Activated T-cell treated with anti-CD3 and anti-CD28 coated beads for 4 hours (primary cell): ENCODE measurements around the gene RABL6.

Source experiments
- DNase-seq: peaks from one replicate; pipeline ENCODE4 v3.0.0-alpha.2; 2020

The RABL6 gene

DNA sequence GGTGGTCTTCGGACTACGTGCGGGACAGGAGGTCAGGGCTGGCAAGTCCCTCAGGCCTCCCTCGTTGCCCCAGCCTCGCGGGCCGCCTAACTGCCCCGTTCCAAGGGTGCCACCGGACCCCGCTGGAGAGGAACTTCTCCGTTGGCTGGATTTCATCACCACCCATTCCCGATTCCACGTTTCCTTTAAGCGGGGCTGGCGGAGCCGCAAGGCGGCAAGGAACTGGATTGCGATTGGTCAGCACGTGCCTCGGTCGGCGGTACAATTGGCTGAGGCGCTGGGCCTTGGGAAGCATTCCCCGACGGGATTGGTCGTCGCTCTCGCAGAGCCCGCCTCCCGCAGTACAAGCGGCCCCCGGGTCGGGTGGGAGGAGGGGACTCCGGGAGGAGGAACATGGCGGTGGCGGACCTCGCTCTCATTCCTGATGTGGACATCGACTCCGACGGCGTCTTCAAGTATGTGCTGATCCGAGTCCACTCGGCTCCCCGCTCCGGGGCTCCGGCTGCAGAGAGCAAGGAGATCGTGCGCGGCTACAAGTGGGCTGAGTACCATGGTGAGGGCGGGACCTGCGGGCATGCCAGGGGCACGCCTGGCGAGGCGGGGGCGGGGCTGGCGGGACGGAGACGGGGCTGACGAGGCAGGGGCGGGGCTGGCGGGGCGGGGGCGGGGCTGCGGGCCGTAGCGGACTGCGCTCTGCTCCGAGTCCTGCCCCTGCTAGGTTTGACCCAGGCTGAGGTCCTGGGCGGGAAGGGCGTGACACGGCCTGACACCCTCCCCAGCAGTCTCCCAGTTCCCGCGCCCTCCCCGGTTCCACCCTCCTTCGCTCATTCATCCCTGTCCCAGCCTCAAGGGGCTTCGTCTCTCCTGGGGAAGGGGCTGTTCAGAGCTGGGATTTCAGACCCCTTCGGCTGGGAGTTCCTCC, 41.6 kb downstream of the RABL6 start, which contains the start of gene PHPT1:
Gene PHPT1 (plus strand): TSS at position 372 of the 922 bp plus-strand sequence. CDS start 22 bp downstream, at position 394.
- peak; percentile 92 for DNase-seq

DNA sequence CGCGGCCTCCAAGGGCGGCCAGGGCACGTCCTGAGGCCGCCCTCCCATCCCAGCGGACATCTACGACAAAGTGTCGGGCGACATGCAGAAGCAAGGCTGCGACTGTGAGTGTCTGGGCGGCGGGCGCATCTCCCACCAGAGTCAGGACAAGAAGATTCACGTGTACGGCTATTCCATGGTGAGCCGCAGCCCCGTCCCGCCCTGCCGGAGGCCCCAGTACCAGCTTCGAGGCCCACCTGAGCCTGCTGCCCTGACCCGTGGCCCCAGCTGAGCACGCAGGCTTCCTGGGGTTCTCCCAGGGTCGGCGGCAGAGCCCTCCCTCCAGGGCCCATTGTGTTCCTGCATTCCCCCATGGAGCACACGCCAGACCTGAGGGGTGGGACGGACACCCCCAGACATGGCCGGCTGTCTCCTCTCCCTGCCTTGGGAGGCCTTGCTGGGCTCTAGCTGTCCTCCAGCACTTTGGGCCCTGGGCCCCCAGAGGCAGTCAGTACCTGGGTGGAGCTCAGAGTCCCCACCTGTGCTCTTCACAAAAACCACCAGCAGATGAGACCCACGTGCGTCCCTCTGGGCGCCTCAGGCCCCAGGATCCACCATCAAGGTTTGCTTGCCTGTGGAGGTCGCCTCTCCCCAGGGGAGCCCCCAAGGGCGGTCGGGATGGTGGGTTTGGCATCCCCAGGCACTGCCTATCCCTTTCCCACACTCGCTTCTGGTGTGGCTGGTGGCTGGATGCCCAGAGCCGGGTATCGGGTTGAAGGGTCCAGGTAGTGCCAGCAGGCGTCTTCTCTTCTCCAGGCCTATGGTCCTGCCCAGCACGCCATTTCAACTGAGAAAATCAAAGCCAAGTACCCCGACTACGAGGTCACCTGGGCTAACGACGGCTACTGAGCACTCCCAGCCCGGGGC, 42.5 kb downstream of the RABL6 start:
- no peak for DNase-seq

DNA sequence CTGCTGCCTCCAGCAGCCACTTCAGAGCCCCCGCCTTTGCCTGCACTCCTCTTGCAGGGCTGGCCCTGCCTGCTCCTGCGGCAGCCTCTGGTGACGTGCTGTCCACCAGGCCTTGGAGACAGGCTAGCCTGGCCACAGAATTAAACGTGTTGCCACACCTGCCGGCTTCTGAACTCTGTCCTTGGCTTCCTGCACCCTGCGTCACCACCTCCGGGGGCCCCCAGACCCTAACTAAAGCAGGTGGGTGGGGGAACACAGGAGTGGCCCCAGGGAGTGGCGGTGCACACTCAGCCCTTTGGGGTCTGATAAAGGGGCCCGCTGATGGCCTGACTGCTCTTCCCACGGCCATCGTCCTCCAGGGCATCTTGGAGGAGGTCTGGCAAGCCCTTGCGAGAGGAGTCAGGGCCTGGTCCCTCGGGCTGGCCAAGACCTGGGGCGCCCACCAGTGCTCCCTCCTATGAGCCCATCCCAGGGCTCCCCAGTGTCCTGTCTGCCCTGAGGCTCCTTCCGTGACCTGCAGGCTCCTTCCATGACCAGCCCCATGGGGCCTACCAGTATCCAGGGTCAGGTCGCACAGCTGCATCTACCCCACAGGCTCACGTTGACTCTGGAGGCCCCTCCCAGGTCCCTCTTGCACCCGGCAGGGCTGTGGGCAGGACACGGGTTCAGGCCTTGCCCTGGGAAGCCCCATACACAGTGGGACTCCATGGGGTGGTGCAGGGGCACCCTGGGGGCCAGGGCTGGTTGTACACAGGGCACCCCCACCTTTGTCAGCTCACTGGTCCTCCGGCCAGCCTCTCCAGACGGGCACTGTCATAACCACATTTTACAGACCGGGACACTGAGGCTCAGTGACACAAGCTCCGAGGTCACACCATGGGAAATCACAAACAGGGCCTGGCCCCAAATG, 43.4 kb downstream of the RABL6 start:
- no peak for DNase-seq

DNA sequence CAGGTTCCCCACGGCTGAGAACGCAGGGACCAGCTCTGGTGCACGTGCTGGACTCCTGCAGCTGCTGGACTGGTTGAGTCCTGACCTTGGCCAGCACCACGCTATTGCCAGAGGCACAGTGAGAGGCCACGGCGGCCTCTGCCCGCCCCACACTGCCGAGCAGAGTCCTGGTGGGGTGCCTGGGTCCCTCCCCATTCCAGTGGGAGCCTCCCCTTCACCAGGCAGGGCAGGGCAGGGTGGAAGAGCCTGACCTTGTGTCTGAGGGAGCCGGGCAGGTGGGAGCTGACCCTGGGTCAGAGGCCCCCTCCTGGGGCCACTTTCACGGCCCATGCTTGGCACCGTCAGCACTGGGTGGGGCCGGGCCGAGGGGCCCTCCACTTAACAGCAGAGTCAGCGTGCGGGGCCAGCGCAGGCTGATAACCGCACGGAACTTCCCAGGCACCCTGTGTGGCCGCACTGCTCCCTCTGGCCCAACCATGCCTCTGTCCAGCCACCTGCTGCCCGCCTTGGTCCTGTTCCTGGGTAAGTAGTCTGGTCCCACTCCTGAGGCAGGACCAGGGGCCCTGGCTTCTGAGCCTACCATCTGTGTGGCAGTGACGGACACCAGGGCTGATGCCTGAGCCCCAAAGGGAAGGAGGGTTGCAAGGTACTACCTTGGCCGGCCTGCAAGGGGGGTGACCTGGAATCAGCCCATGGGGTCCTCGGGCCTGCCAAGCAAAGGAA, 44.4 kb downstream of the RABL6 start, which contains the start of gene MAMDC4:
Gene MAMDC4 (plus strand): TSS at position 406 of the 723 bp plus-strand sequence. CDS start 71 bp downstream, at position 477.
- no peak for DNase-seq

DNA sequence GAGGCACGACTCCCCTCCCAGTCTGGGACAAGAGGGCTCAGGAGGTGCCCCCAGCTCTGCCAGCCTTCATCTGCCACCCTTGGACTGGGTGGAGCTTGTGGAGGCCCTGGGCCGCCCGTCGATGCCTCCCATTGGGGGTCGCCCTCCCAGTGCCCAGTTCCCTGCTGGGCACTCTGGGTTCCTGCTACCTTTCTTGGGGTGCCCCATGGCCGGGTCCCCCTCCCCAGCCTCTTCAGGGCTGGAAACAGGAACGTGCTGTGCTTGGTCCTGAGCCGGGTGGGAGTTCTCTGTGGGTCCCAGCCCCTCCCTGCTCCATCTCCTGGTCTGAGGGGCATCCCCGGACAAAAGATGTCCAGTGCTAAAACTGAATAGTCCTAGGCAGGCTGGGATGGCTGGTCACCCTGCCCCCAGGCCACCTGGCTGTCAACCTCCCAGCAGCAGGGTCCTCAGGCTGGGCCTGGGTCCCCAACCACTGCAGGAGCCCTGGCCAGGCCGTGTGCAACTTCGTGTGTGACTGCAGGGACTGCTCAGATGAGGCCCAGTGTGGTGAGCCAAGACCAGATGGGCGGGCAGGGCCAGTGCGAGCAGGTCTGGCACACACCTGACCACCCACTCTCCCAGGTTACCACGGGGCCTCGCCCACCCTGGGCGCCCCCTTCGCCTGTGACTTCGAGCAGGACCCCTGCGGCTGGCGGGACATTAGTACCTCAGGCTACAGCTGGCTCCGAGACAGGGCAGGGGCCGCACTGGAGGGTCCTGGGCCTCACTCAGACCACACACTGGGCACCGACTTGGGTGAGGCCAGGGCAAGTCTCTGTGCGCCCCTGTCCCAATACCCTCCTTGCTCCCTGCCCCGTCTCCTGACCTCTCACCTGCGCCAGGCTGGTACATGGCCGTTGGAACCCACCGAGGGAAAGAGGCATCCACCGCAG, 45.2 kb downstream of the RABL6 start:
- no peak for DNase-seq

DNA sequence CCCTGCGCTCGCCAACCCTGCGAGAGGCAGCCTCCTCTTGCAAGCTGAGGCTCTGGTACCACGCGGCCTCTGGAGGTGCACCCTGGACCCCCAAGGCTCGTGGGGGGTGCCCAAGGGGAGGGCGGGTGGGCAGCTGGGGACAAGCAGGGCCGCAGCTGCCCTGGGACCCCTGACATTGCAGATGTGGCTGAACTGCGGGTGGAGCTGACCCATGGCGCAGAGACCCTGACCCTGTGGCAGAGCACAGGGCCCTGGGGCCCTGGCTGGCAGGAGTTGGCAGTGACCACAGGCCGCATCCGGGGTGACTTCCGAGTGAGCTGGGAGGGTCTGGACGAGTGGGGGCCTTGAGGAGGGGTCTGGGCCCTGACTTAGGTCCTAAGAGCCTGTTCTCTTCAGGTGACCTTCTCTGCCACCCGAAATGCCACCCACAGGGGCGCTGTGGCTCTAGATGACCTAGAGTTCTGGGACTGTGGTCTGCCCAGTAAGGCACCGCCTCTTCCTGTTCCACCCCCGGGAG, 45.9 kb downstream of the RABL6 start:
- no peak for DNase-seq

DNA sequence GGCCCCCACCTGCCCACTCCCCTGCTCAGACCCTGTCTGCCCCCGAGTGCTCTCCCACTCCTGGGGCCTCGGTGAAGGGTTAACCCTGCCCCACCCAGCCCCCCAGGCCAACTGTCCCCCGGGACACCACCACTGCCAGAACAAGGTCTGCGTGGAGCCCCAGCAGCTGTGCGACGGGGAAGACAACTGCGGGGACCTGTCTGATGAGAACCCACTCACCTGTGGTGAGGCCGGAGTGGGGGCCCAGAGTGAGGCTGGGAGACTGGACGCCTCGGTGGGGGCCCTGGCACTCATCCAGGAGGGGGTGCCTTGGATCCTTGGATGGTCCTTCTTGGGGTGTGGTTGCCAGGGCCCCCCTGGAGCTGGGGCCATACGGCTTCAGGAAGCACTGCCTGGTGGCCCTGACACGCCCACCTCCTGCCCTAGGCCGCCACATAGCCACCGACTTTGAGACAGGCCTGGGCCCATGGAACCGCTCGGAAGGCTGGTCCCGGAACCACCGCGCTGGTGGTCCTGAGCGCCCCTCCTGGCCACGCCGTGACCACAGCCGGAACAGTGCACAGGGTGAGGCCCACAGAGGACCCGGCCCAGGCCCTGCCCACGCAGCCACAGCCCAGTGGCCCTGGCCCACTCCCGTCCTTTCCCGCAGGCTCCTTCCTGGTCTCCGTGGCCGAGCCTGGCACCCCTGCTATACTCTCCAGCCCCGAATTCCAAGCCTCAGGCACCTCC, 46.5 kb downstream of the RABL6 start:
- DNase-seq = no peak

DNA sequence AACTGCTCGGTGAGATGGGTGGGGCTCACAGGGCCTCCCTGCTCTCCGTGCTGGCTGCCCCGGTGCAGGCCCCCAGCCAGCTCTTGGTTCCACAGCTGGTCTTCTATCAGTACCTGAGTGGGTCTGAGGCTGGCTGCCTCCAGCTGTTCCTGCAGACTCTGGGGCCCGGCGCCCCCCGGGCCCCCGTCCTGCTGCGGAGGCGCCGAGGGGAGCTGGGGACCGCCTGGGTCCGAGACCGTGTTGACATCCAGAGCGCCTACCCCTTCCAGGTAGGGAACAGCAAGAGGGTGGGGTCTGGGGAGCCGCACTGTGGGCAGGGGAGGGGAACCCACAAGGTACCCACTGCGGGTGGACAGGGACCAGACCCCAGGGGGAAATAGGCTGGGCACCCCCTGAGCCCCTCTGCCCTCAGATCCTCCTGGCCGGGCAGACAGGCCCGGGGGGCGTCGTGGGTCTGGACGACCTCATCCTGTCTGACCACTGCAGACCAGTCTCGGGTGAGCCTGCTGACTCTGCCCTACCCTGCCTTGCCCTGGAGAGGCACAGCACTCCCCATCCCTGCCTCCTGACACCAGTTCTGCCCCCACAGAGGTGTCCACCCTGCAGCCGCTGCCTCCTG, 47.2 kb downstream of the RABL6 start:
- DNase-seq = no peak

DNA sequence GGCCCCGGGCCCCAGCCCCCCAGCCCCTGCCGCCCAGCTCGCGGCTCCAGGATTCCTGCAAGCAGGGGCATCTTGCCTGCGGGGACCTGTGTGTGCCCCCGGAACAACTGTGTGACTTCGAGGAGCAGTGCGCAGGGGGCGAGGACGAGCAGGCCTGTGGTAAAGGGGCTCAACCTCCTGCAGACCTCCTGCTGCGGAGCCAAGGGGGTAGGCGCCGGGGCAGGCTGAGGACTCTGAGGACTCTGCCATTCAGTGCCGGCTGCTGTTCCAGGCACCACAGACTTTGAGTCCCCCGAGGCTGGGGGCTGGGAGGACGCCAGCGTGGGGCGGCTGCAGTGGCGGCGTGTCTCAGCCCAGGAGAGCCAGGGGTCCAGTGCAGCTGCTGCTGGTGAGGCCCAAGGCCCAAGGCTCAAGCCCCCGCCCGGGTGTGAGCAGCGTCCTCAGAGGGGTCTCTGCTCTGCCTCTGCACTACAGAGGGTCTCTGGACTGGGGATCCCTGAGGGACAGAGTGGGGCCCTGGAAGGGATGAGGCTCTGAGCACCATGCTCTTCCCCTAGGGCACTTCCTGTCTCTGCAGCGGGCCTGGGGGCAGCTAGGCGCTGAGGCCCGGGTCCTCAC, 47.8 kb downstream of the RABL6 start:
- no peak for DNase-seq

DNA sequence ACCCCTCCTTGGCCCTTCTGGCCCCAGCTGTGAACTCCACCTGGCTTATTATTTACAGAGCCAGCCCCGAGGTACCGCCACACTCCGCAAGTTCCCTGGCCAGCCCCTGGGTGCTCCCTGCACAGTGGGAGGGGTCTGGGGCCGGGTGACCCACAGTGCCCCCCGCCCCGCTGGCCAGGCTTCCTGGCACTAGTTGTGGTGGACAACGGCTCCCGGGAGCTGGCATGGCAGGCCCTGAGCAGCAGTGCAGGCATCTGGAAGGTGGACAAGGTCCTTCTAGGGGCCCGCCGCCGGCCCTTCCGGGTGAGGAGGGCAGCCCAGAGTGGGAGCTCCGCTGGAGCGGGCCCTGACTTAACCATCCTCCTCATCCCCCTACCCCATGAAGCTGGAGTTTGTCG, 48.3 kb downstream of the RABL6 start:
- no peak for DNase-seq

DNA sequence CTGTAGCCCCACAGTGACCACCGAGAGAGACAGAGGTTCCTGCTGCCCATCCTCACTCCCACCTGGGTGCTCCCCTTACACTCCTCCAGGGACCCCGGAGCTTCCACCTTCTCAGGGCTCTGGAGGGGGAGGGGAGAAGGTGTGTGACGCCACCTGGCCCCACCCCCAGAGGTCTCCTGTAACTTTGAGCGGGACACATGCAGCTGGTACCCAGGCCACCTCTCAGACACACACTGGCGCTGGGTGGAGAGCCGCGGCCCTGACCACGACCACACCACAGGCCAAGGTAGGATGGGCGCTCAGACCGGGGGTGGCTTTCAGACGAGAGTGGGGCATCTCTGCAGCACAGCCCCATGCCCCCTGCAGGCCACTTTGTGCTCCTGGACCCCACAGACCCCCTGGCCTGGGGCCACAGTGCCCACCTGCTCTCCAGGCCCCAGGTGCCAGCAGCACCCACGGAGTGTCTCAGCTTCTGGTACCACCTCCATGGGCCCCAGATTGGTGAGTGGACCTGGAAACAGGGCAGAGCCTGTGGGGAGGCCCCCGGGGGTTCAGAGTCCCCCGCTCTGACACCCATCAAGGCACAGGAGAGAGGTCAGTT, 48.9 kb downstream of the RABL6 start:
- no peak for DNase-seq

DNA sequence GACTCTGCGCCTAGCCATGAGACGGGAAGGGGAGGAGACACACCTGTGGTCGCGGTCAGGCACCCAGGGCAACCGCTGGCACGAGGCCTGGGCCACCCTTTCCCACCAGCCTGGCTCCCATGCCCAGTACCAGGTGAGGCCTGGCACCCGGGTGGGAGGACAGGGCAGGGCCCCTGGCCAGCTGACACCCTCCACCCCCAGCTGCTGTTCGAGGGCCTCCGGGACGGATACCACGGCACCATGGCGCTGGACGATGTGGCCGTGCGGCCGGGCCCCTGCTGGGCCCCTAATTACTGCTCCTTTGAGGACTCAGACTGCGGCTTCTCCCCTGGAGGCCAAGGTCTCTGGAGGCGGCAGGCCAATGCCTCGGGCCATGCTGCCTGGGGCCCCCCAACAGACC, 49.4 kb downstream of the RABL6 start:
- DNase-seq = no peak

DNA sequence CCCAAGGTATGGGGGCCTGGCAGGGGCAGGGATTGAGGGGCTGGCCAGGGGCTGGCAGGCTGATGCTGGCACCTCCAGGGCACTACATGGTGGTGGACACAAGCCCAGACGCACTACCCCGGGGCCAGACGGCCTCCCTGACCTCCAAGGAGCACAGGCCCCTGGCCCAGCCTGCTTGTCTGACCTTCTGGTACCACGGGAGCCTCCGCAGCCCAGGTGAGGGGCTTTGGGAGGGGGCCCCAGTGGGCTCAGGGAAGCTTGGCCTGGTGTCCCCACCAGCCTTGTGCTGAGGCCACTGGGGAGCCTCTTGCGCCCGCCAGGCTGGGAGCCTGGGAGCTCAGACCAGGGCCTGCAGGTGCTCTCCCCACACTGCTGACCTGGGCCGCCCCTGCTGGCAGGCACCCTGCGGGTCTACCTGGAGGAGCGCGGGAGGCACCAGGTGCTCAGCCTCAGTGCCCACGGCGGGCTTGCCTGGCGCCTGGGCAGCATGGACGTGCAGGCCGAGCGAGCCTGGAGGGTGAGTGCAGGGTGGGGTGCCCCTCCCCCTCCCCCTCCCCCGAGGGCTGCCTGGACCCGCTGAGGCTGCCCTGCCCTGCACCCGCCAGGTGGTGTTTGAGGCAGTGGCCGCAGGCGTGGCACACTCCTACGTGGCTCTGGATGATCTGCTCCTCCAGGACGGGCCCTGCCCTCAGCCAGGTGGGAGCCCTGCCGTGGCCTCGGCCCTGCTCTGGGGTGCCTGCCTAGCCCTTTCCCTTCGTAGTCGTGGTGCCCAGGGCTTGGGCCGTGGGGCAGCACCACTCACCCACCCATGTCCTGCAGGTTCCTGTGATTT, 50.0 kb downstream of the RABL6 start:
- DNase-seq = no peak

DNA sequence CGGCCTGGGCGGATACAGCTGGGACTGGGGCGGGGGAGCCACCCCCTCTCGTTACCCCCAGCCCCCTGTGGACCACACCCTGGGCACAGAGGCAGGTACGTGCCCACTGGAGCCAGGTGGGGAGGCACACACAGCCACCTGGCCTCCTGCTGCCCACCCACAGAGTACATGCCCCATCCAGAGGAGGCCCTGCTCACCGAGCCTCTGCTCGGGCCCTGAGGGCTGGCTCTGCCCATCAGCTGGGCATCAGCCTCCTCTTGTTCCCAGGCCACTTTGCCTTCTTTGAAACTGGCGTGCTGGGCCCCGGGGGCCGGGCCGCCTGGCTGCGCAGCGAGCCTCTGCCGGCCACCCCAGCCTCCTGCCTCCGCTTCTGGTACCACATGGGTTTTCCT, 50.7 kb downstream of the RABL6 start:
- no peak for DNase-seq

DNA sequence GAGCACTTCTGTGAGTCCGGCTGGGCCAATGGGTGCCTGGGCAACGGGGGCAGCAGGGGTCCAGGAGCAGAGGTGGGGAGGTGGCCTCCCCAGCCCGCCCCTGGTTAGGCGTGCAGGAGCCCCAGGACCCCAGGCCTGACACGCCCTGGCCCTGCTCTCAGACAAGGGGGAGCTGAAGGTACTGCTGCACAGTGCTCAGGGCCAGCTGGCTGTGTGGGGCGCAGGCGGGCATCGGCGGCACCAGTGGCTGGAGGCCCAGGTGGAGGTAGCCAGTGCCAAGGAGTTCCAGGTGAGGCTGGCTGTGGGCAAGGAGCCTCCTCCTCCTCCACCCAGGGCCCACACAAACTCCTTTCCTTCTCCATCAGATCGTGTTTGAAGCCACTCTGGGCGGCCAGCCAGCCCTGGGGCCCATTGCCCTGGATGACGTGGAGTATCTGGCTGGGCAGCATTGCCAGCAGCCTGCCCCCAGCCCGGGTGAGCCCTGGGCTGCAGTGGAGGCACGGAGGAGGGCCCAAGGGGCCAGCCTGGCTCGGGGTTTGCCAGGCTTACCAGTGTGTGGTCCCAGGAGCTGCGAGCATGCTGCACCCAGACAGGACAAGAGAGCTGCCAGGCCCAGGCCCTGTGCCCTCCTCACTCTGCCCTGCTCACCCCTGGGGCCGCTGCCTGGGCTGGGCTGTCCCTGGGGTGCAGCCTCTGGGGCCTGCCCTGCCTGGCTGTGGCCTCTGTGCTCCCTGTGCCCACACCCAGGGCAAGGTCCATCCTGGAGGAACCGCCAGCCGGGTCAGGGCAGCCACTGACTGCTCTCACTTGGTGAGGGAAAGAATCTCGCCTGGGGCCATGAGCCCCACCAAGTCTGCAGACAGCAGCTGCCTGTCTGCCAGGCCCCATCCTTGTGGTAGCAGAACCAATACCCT, 51.4 kb downstream of the RABL6 start:
- DNase-seq = no peak

DNA sequence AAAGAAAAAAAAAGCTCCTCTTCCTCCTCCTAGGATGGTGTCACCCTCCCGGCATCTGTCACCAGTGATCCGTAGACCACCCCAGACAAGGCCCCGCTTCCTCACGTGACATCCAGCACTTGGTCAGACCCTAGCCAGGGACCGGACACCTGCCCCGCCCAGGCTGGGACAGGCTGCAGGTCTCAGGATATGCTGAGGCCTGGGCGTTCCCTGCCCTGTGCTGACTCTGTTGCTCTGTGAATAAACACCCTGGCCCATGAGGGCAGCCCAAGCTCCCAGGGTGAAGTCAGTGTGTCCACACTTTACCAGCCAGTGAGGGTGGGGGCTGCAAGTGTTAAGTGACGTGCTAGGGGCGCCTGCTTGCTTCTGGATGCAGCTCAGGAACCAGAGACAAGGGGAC, 52.8 kb downstream of the RABL6 start:
- no peak for DNase-seq
